Sigmoid colon (tissue), 7 donors: ENCODE measurements around the gene CCDC107. TPM values are rescaled to one million over a fixed set of nuclear protein-coding genes. Genes with fewer than 3 reads are reported as not detected.
A peak's percentile ranks its signal among the peaks of the same experiment; 100 is the strongest.

Experiments
- DNase-seq: peaks from one replicate; pipeline ENCODE4 v3.0.0-alpha.2; 2019
- H3K27ac ChIP-seq, 4 donors: fragments of 200-600 bp; sonication (generic); one replicate each; pipeline ENCODE4 v1.5.1; 2016 to 2019; ENCODE audit warnings: mild to moderate bottlenecking in 1 of 4
- H3K27me3 ChIP-seq, 3 donors: fragments of 200-600 bp; sonication (generic); one replicate each; pipeline ENCODE4 v1.5.1; 2019; ENCODE audit warnings: mild to moderate bottlenecking in 1 of 3
- H3K36me3 ChIP-seq, 4 donors: fragments of 200-600 bp; sonication (generic); one replicate each; pipeline ENCODE4 v1.5.1; 2016 to 2019
- H3K4me1 ChIP-seq, 4 donors: fragments of 200-600 bp; sonication (generic); one replicate each; pipeline ENCODE4 v1.5.1; 2017 to 2019
- H3K4me3 ChIP-seq, 4 donors: fragments of 200-600 bp; sonication (generic); one replicate each; pipeline ENCODE4 v1.5.1; 2017 to 2019; ENCODE audit warnings: mild to moderate bottlenecking in 2 of 4, moderate library complexity in 1 of 4
- H3K9me3 ChIP-seq, 4 donors: fragments of 200-600 bp in 3 of 4; sonication (generic) in 3 of 4; one replicate each; pipeline versions ENCODE4 v1.5.1 to v1.6.1; 2013 to 2019
- CTCF ChIP-seq, 4 experiments: fragments of 450-650 bp in 3 of 4; fragments of 200-600 bp in 1 of 4; IDR thresholded peaks; one replicate each; pipeline ENCODE4 v1.5.1; 2016 to 2019; ENCODE audit warnings: antibody characterized with exemption in 4 of 4, mild to moderate bottlenecking in 3 of 4, moderate library complexity in 2 of 4
- EP300 ChIP-seq, 4 donors: sonication (generic); formaldehyde crosslinking; IDR thresholded peaks; one replicate each; pipeline ENCODE4 v1.6.1; 2017; ENCODE audit warnings: antibody characterized with exemption in 4 of 4
- POLR2A ChIP-seq, 2 donors: fragments of 450-650 bp; IDR thresholded peaks; one replicate each; pipeline ENCODE4 v1.6.1; 2016; ENCODE audit warnings: antibody characterized with exemption in 2 of 2, mild to moderate bottlenecking in 2 of 2, moderate library complexity in 2 of 2
- POLR2AphosphoS5 ChIP-seq, 4 donors: sonication (generic); formaldehyde crosslinking; IDR thresholded peaks; one replicate each; pipeline ENCODE4 v1.6.1; 2017; ENCODE audit warnings: antibody characterized with exemption in 4 of 4
- WGBS, 2 donors: extraction: QIAGEN DNeasy Blood & Tissue Kit; methylation state at CpG; one replicate each; pipeline ENCODE4 v1.1.7; 2013; 5-methylcytosine and 5-hydroxymethylcytosine counted together
- intact Hi-C: fragments of 100-400 bp; cut with DNase I; formaldehyde crosslinking; loops from one replicate; pipeline ENCODE4 v1.15.1; 2023
- polyA plus RNA-seq, 3 donors: library from polyadenylated mRNA; stranded (reverse); fragments of 200-250 nt; gene quantifications; one replicate each; pipeline ENCODE4 v1.2.3, GENCODE V29; 2013
- total RNA-seq, 4 donors: library from RNA; depleted of rRNA; stranded (reverse); fragments of >200 nt; gene quantifications; one replicate each; pipeline ENCODE4 v1.1.0, GENCODE V29; 2016
- donor health status: healthy with polysubstance abuse.
- donor health status: Bipolar disorder and iron deficiency.
- donor health status: healthy.

CCDC107 gene
- total and polyA plus RNA-seq, 7 donors = 21.3 to 112 (median 70.6) TPM

DNA sequence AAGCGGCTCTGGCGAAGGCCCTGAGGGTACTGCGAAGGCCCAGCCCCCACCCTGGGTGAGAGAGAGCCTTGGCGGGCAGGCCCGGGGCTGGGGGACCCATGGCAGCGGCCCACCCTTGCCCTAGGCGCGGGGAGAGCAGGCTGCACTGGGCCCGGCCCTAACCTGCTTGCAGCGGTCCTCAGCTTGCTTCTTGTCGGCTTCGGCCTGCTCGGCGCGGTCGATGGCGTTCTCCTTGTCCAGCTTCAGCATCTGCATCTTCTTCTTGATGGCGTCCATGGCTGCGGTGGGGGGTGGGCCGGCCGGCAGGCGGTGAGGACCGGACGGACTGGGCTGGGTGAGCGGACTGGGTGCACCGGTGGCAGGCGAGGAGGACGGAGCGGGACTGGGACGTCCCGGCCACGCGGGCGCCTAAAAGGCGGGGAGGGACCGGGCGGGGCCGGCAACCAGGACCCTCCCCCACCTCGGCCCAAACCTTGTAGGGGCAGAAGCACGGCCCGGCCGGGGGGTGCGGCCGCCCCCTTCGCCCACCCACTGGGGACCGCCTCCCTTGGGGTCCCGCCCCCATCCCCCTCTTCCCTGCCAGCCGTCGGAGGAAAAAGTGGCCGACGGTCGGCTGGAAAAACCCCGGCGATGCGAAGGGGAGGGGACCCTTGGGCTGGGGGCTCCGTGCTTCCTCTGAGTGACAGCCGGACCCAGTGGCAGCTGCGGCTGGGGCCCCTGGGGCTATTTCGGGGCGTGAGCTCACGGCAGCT, 31.6 kb downstream of the CCDC107 start, which contains the start of gene TPM2:
Gene TPM2, minus strand, starts transcription at position 384 of the 752 bp plus-strand sequence. Its CDS starts 108 bp downstream, at position 276.
- Histone ChIP-seq H3K4me1 (peaks cover 0 to 46% (median 30%) of the 10 kb centered on the region in 4 donors), H3K36me3 (peaks cover 9 to 44% (median 29%) of the 10 kb centered on the region in 4 donors), H3K4me3 (peak within 1 kb of the TSS; percentile 88 to 97 (median 94)), H3K9me3 (no peaks in the 10 kb centered on the region), H3K27ac (peak within 1 kb of the TSS; percentile 95 to 100 (median 98)), H3K27me3 (no peaks in the 10 kb centered on the region)
- peak; percentile 91 to 97 for TF ChIP-seq POLR2A (IDR thresholded peaks at IDR 0.05)
- TF ChIP-seq EP300 (IDR thresholded peaks at IDR 0.05) = peak in 3 of 4 donors; percentile 10 to 47 (median 35)
- peak in 1 of 4 experiments; percentile 11 for TF ChIP-seq CTCF (IDR thresholded peaks at IDR 0.05)
- peak; percentile 96 to 100 (median 99) for TF ChIP-seq POLR2AphosphoS5 (IDR thresholded peaks at IDR 0.05)
- intact Hi-C loops = loop anchor here (1.0 kb wide), 3 partner anchors 24 to 39 kb away; partner anchors contain the start of gene ARHGEF39
- 36 to 41% methylated on average over 61 of the region's 61 CpGs for WGBS, 2 donors
- DNase-seq = peak; percentile 96

- 1% methylated on average over 21 of the region's 21 CpGs for WGBS, 2 donors
These were observed 32.2 kb downstream of the CCDC107 start for GRCh38 chr9:35690294-35690613.

GRCh38 chr9:35690614-35691333, 32.7 kb downstream of the CCDC107 start:
- Histone ChIP-seq H3K27ac (peak overlapping the region; percentile 95 to 100 (median 98)), H3K4me1 (peaks cover 0 to 46% (median 21%) of the 10 kb centered on the region in 4 donors), H3K36me3 (peaks cover 0 to 33% (median 20%) of the 10 kb centered on the region in 4 donors), H3K4me3 (peak overlapping the region; percentile 88 to 97 (median 94)), H3K9me3 (no peaks in the 10 kb centered on the region), H3K27me3 (no peaks in the 10 kb centered on the region)
- TF ChIP-seq CTCF (IDR thresholded peaks at IDR 0.05) (no peak), EP300 (IDR thresholded peaks at IDR 0.05) (peak in 1 of 4 donors; percentile 38), POLR2A (IDR thresholded peaks at IDR 0.05) (peak; percentile 53 to 65), POLR2AphosphoS5 (IDR thresholded peaks at IDR 0.05) (peak; percentile 71 to 90 (median 86))
- 1% methylated on average over 61 of the region's 61 CpGs for WGBS, 2 donors
- peak; percentile 97 for DNase-seq
- intact Hi-C loops = loop anchor here (1.0 kb wide), 2 partner anchors 31 to 38 kb away; no protein-coding TSS in a partner anchor

More at GRCh38 chr9:35690294-35690613, 32.2 kb downstream of the CCDC107 start:
- no peaks in the 10 kb centered on the region for H3K9me3 ChIP-seq
- peaks cover 0 to 46% (median 25%) of the 10 kb centered on the region in 4 donors for H3K4me1 ChIP-seq
- DNase-seq = no peak
- intact Hi-C loops = loop anchor here (1.0 kb wide), 2 partner anchors 31 to 38 kb away; no protein-coding TSS in a partner anchor
- peaks cover 4 to 38% (median 24%) of the 10 kb centered on the region in 4 donors for H3K36me3 ChIP-seq
- H3K4me3 ChIP-seq = peak overlapping the region; percentile 88 to 97 (median 94)
- H3K27ac ChIP-seq = peak overlapping the region; percentile 95 to 100 (median 98)
- TF ChIP-seq POLR2A (IDR thresholded peaks at IDR 0.05) = no peak
- TF ChIP-seq CTCF (IDR thresholded peaks at IDR 0.05) = no peak
- no peak for TF ChIP-seq POLR2AphosphoS5 (IDR thresholded peaks at IDR 0.05)
- no peak for TF ChIP-seq EP300 (IDR thresholded peaks at IDR 0.05)
- H3K27me3 ChIP-seq = no peaks in the 10 kb centered on the region

GRCh38 chr9:35691334-35691650, 33.2 kb downstream of the CCDC107 start:
- H3K4me1 ChIP-seq = peaks cover 0 to 46% (median 24%) of the 10 kb centered on the region in 4 donors
- peak overlapping the region; percentile 95 to 100 (median 98) for H3K27ac ChIP-seq
- intact Hi-C loops = no loop called here
- H3K4me3 ChIP-seq = peak overlapping the region; percentile 88 to 97 (median 94)
- no peak for DNase-seq
- WGBS, 2 donors = 20 to 27% methylated on average over 10 of the region's 10 CpGs
- H3K27me3 ChIP-seq = no peaks in the 10 kb centered on the region
- no peak for TF ChIP-seq POLR2AphosphoS5 (IDR thresholded peaks at IDR 0.05)
- no peak for TF ChIP-seq EP300 (IDR thresholded peaks at IDR 0.05)
- no peak for TF ChIP-seq POLR2A (IDR thresholded peaks at IDR 0.05)
- TF ChIP-seq CTCF (IDR thresholded peaks at IDR 0.05) = no peak
- peaks cover 0 to 29% (median 17%) of the 10 kb centered on the region in 4 donors for H3K36me3 ChIP-seq
- H3K9me3 ChIP-seq = no peaks in the 10 kb centered on the region
